ENCODE measurements around the gene PI4KB.

PI4KB gene

GRCh38 chr1:151311011-151311410 lies 16.2 kb downstream of the PI4KB start:
- DNase-seq: no peak

GRCh38 chr1:151309811-151310323 lies 17.3 kb downstream of the PI4KB start:
- no peak for DNase-seq

- DNase-seq: no peak
Observed at GRCh38 chr1:151294742-151295462, 32.3 kb downstream of the PI4KB start.

- DNase-seq: no peak
Observed at GRCh38 chr1:151293093-151293492, 34.1 kb downstream of the PI4KB start.

GRCh38 chr1:151292207-151293030 lies 34.8 kb downstream of the PI4KB start:
- no peak for DNase-seq

- DNase-seq: no peak
Observed at GRCh38 chr1:151290709-151291303, 36.4 kb downstream of the PI4KB start.

GRCh38 chr1:151289991-151290708 lies 37.1 kb downstream of the PI4KB start:
- no peak for DNase-seq

- no peak for DNase-seq
Observed at GRCh38 chr1:151289080-151289935, 37.9 kb downstream of the PI4KB start.

GRCh38 chr1:151288502-151288901 lies 38.7 kb downstream of the PI4KB start:
- DNase-seq: no peak

GRCh38 chr1:151287767-151288500 lies 39.3 kb downstream of the PI4KB start:
- no peak for DNase-seq

- no peak for DNase-seq
Observed at GRCh38 chr1:151287341-151287699, 39.9 kb downstream of the PI4KB start.

- no peak for DNase-seq
Observed at GRCh38 chr1:151286619-151287340, 40.4 kb downstream of the PI4KB start.

GRCh38 chr1:151284013-151284577 lies 43.1 kb downstream of the PI4KB start:
- no peak for DNase-seq

- peak; percentile 3 for DNase-seq
Observed at GRCh38 chr1:151282883-151283725, 44.1 kb downstream of the PI4KB start.

- peak; percentile 100 for DNase-seq
Observed at GRCh38 chr1:151281969-151282882, 45.0 kb downstream of the PI4KB start, which contains the start of gene ZNF687. Gene ZNF687 (plus strand): TSS chr1:151282299. CDS start chr1:151286292, 3,993 bp downstream.

GRCh38 chr1:151281225-151281968 lies 45.8 kb downstream of the PI4KB start:
- DNase-seq: peak; percentile 97

- DNase-seq: no peak
Observed at GRCh38 chr1:151277249-151277648, 50.0 kb downstream of the PI4KB start.
